ENCODE measurements around the gene RFX3.

GRCh38 chr9:3296536-3296935 lies 229.3 kb downstream of the RFX3 start:
- TF ChIP-seq POLR2A (IDR thresholded peaks at IDR 0.05) (no peak), CTCF (IDR thresholded peaks at IDR 0.05) (no peak)
